Esophagus squamous epithelium (tissue), 4 donors: Measurements from ENCODE around the gene CACNA2D2.

Source experiments
- CTCF ChIP-seq, 6 experiments: fragments of 450-650 bp in 4 of 6; fragments of 200-600 bp in 2 of 6; sonication (generic) in 2 of 6; IDR thresholded peaks; one replicate each; pipeline ENCODE4 v1.5.1; 2016 to 2019; ENCODE audit warnings: antibody characterized with exemption in 6 of 6, mild to moderate bottlenecking in 4 of 6, moderate library complexity in 4 of 6
- POLR2A ChIP-seq, 4 donors: fragments of 450-650 bp; IDR thresholded peaks; one replicate each; pipeline ENCODE4 v1.6.1; 2017; ENCODE audit warnings: antibody characterized with exemption in 4 of 4, mild to moderate bottlenecking in 4 of 4, moderate library complexity in 3 of 4

DNA sequence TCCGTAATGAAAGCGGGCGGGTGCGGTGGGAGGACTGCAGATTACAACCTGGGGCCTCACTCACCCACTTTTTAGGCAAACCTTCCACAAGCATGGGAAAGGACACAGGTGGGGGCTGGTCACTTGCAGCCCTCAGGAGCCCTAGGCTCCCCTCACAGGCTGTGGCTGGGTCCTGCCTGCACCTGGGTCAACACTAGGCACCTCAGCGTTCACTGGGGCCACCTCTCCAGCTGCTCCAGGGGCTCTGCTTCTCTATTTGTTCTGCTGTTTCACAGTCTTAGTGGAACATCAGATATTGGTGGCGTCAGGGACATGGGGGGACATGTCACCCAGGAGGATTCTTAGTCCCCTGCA is 114.0 kb downstream of the CACNA2D2 start:
- no peak for TF ChIP-seq CTCF (IDR thresholded peaks at IDR 0.05)
- no peak for TF ChIP-seq POLR2A (IDR thresholded peaks at IDR 0.05)
